Measurements from ENCODE around the gene VPS41. TPM values are rescaled to one million over a fixed set of nuclear protein-coding genes. Genes with fewer than 3 reads are reported as not detected.

VPS41 gene
- total and polyA plus RNA-seq, 3 experiments from 2014 or later = 46.7 to 66.9 (median 66.0) TPM

GRCh38 chr7:38702002-38702535 lies 206.9 kb downstream of the VPS41 start:
- H3K4me1 Mint-ChIP-seq = no peaks in the 10 kb centered on the region
- POLR2A ChIA-PET = no interaction called here
- CTCF ChIA-PET = no interaction called here
- peaks cover 8 to 49% of the 10 kb centered on the region in 2 donors for H3K27me3 Mint-ChIP-seq
- no peak for DNase-seq
- H3K27ac ChIP-seq (ENCODE audit: low read depth, low read length) = no peak overlapping the region
- H3K36me3 Mint-ChIP-seq = peaks cover 0 to 4% (median 0%) of the 10 kb centered on the region in 3 donors
- no peaks in the 10 kb centered on the region for H3K27me3 ChIP-seq (ENCODE audit: insufficient read depth, low read length, poor library complexity, severe bottlenecking)
- H3K4me3 Mint-ChIP-seq = no peak overlapping the region
- no peaks in the 10 kb centered on the region for H3K4me1 ChIP-seq (ENCODE audit: insufficient read depth, low read length)
- H3K9me3 Mint-ChIP-seq = peaks cover 0 to 7% (median 5%) of the 10 kb centered on the region in 5 donors
- no peak overlapping the region for H3K27ac Mint-ChIP-seq
- no peaks in the 10 kb centered on the region for H3K9me3 ChIP-seq (ENCODE audit: low read length)
- H3K4me3 ChIP-seq (ENCODE audit: low read length) = no peak overlapping the region
- no peaks in the 10 kb centered on the region for H3K36me3 ChIP-seq (ENCODE audit: insufficient read depth, low read length)

- Mint-ChIP-seq H3K9me3 (peaks cover 0 to 8% (median 4%) of the 10 kb centered on the region in 5 donors), H3K36me3 (peaks cover 0 to 4% (median 0%) of the 10 kb centered on the region in 3 donors), H3K27ac (no peak overlapping the region), H3K4me1 (no peaks in the 10 kb centered on the region), H3K4me3 (no peak overlapping the region), H3K27me3 (peaks cover 1 to 40% of the 10 kb centered on the region in 2 donors)
- H3K27ac ChIP-seq (ENCODE audit: low read depth, low read length) = no peak overlapping the region
- H3K4me1 ChIP-seq (ENCODE audit: insufficient read depth, low read length) = no peaks in the 10 kb centered on the region
- no peak overlapping the region for H3K4me3 ChIP-seq (ENCODE audit: low read length)
- CTCF ChIA-PET = no interaction called here
- no peak for DNase-seq
- no peaks in the 10 kb centered on the region for H3K36me3 ChIP-seq (ENCODE audit: insufficient read depth, low read length)
- no peaks in the 10 kb centered on the region for H3K9me3 ChIP-seq (ENCODE audit: low read length)
- POLR2A ChIA-PET = no interaction called here
- no peaks in the 10 kb centered on the region for H3K27me3 ChIP-seq (ENCODE audit: insufficient read depth, low read length, poor library complexity, severe bottlenecking)
Measured at GRCh38 chr7:38700116-38700515, 208.9 kb downstream of the VPS41 start.

GRCh38 chr7:38699471-38699870 lies 209.5 kb downstream of the VPS41 start:
- no peak for DNase-seq
- Mint-ChIP-seq H3K36me3 (peaks cover 0 to 4% (median 0%) of the 10 kb centered on the region in 3 donors), H3K27me3 (peaks cover 1 to 36% of the 10 kb centered on the region in 2 donors), H3K27ac (no peak overlapping the region), H3K4me1 (no peaks in the 10 kb centered on the region), H3K4me3 (no peak overlapping the region), H3K9me3 (peaks cover 0 to 9% (median 5%) of the 10 kb centered on the region in 5 donors)
- Histone ChIP-seq H3K27me3 (ENCODE audit: insufficient read depth, low read length, poor library complexity, severe bottlenecking) (no peaks in the 10 kb centered on the region), H3K36me3 (ENCODE audit: insufficient read depth, low read length) (no peaks in the 10 kb centered on the region), H3K9me3 (ENCODE audit: low read length) (no peaks in the 10 kb centered on the region), H3K27ac (ENCODE audit: low read depth, low read length) (no peak overlapping the region), H3K4me1 (ENCODE audit: insufficient read depth, low read length) (no peaks in the 10 kb centered on the region), H3K4me3 (ENCODE audit: low read length) (no peak overlapping the region)
- ChIA-PET POLR2A (no interaction called here), CTCF (no interaction called here)

GRCh38 chr7:38694326-38694725 lies 214.7 kb downstream of the VPS41 start:
- POLR2A ChIA-PET = no interaction called here
- H3K36me3 Mint-ChIP-seq = peaks cover 0 to 4% (median 0%) of the 10 kb centered on the region in 3 donors

GRCh38 chr7:38686888-38687287 lies 222.1 kb downstream of the VPS41 start:
- peaks cover 0 to 6% (median 0%) of the 10 kb centered on the region in 3 donors for H3K36me3 Mint-ChIP-seq
- H3K27me3 Mint-ChIP-seq = peaks cover 18 to 29% of the 10 kb centered on the region in 2 donors
- H3K4me3 Mint-ChIP-seq = no peak overlapping the region
- H3K4me3 ChIP-seq (ENCODE audit: low read length) = no peak overlapping the region
- H3K36me3 ChIP-seq (ENCODE audit: insufficient read depth, low read length) = no peaks in the 10 kb centered on the region
- H3K4me1 ChIP-seq (ENCODE audit: insufficient read depth, low read length) = no peaks in the 10 kb centered on the region
- no peaks in the 10 kb centered on the region for H3K27me3 ChIP-seq (ENCODE audit: insufficient read depth, low read length, poor library complexity, severe bottlenecking)
- H3K27ac ChIP-seq (ENCODE audit: low read depth, low read length) = no peak overlapping the region
- H3K4me1 Mint-ChIP-seq = no peaks in the 10 kb centered on the region
- no peak for DNase-seq
- ChIA-PET CTCF (no interaction called here), POLR2A (no interaction called here)
- H3K9me3 Mint-ChIP-seq = peaks cover 0 to 5% (median 0%) of the 10 kb centered on the region in 5 donors
- H3K27ac Mint-ChIP-seq = no peak overlapping the region
- no peaks in the 10 kb centered on the region for H3K9me3 ChIP-seq (ENCODE audit: low read length)

More at GRCh38 chr7:38694326-38694725, 214.7 kb downstream of the VPS41 start:
- Mint-ChIP-seq H3K4me1 (no peaks in the 10 kb centered on the region), H3K4me3 (no peak overlapping the region), H3K9me3 (peaks cover 0 to 9% (median 4%) of the 10 kb centered on the region in 5 donors), H3K27ac (no peak overlapping the region), H3K27me3 (peaks cover 3 to 15% of the 10 kb centered on the region in 2 donors)
- Histone ChIP-seq H3K27me3 (ENCODE audit: insufficient read depth, low read length, poor library complexity, severe bottlenecking) (no peaks in the 10 kb centered on the region), H3K4me3 (ENCODE audit: low read length) (no peak overlapping the region), H3K4me1 (ENCODE audit: insufficient read depth, low read length) (no peaks in the 10 kb centered on the region), H3K9me3 (ENCODE audit: low read length) (no peaks in the 10 kb centered on the region), H3K27ac (ENCODE audit: low read depth, low read length) (no peak overlapping the region), H3K36me3 (ENCODE audit: insufficient read depth, low read length) (no peaks in the 10 kb centered on the region)
- CTCF ChIA-PET = no interaction called here
- DNase-seq = no peak

- peaks cover 0 to 5% (median 0%) of the 10 kb centered on the region in 5 donors for H3K9me3 Mint-ChIP-seq
- Histone ChIP-seq H3K4me1 (ENCODE audit: insufficient read depth, low read length) (no peaks in the 10 kb centered on the region), H3K27ac (ENCODE audit: low read depth, low read length) (no peak overlapping the region), H3K4me3 (ENCODE audit: low read length) (no peak overlapping the region), H3K9me3 (ENCODE audit: low read length) (no peaks in the 10 kb centered on the region), H3K36me3 (ENCODE audit: insufficient read depth, low read length) (no peaks in the 10 kb centered on the region), H3K27me3 (ENCODE audit: insufficient read depth, low read length, poor library complexity, severe bottlenecking) (no peaks in the 10 kb centered on the region)
- H3K27ac Mint-ChIP-seq = no peak overlapping the region
- no peak overlapping the region for H3K4me3 Mint-ChIP-seq
- ChIA-PET CTCF (no interaction called here), POLR2A (no interaction called here)
- H3K36me3 Mint-ChIP-seq = peaks cover 0 to 6% (median 0%) of the 10 kb centered on the region in 3 donors
- H3K27me3 Mint-ChIP-seq = peaks cover 15 to 21% of the 10 kb centered on the region in 2 donors
- no peaks in the 10 kb centered on the region for H3K4me1 Mint-ChIP-seq
- no peak for DNase-seq
Measured at GRCh38 chr7:38685851-38686250, 223.1 kb downstream of the VPS41 start.

GRCh38 chr7:38682606-38683005 lies 226.4 kb downstream of the VPS41 start:
- no peak overlapping the region for H3K4me3 ChIP-seq (ENCODE audit: low read length)
- H3K4me1 ChIP-seq (ENCODE audit: insufficient read depth, low read length) = no peaks in the 10 kb centered on the region
- no peak for DNase-seq
- no peaks in the 10 kb centered on the region for H3K36me3 ChIP-seq (ENCODE audit: insufficient read depth, low read length)
- peaks cover 0 to 6% (median 0%) of the 10 kb centered on the region in 3 donors for H3K36me3 Mint-ChIP-seq
- peaks cover 0 to 2% (median 0%) of the 10 kb centered on the region in 5 donors for H3K9me3 Mint-ChIP-seq
- H3K4me1 Mint-ChIP-seq = no peaks in the 10 kb centered on the region
- H3K27me3 ChIP-seq (ENCODE audit: insufficient read depth, low read length, poor library complexity, severe bottlenecking) = no peaks in the 10 kb centered on the region
- CTCF ChIA-PET = no interaction called here
- no peaks in the 10 kb centered on the region for H3K9me3 ChIP-seq (ENCODE audit: low read length)
- H3K27ac Mint-ChIP-seq = no peak overlapping the region
- peaks cover 11 to 18% of the 10 kb centered on the region in 2 donors for H3K27me3 Mint-ChIP-seq
- no peak overlapping the region for H3K4me3 Mint-ChIP-seq
- H3K27ac ChIP-seq (ENCODE audit: low read depth, low read length) = no peak overlapping the region
- POLR2A ChIA-PET = no interaction called here

GRCh38 chr7:38681882-38682281 lies 227.1 kb downstream of the VPS41 start:
- no peaks in the 10 kb centered on the region for H3K27me3 ChIP-seq (ENCODE audit: insufficient read depth, low read length, poor library complexity, severe bottlenecking)
- Mint-ChIP-seq H3K4me1 (no peaks in the 10 kb centered on the region), H3K36me3 (peaks cover 0 to 6% (median 0%) of the 10 kb centered on the region in 3 donors), H3K9me3 (peaks cover 0 to 2% (median 0%) of the 10 kb centered on the region in 5 donors), H3K27me3 (peaks cover 11 to 18% of the 10 kb centered on the region in 2 donors), H3K27ac (no peak overlapping the region), H3K4me3 (no peak overlapping the region)
- ChIA-PET CTCF (no interaction called here), POLR2A (no interaction called here)
- H3K4me1 ChIP-seq (ENCODE audit: insufficient read depth, low read length) = no peaks in the 10 kb centered on the region
- DNase-seq = no peak
- H3K36me3 ChIP-seq (ENCODE audit: insufficient read depth, low read length) = no peaks in the 10 kb centered on the region
- H3K9me3 ChIP-seq (ENCODE audit: low read length) = no peaks in the 10 kb centered on the region
- H3K4me3 ChIP-seq (ENCODE audit: low read length) = no peak overlapping the region
- no peak overlapping the region for H3K27ac ChIP-seq (ENCODE audit: low read depth, low read length)

Data from CD8-positive, alpha-beta memory T cell (primary cell).